Measurements from ENCODE around the gene TSPAN16.

DNA sequence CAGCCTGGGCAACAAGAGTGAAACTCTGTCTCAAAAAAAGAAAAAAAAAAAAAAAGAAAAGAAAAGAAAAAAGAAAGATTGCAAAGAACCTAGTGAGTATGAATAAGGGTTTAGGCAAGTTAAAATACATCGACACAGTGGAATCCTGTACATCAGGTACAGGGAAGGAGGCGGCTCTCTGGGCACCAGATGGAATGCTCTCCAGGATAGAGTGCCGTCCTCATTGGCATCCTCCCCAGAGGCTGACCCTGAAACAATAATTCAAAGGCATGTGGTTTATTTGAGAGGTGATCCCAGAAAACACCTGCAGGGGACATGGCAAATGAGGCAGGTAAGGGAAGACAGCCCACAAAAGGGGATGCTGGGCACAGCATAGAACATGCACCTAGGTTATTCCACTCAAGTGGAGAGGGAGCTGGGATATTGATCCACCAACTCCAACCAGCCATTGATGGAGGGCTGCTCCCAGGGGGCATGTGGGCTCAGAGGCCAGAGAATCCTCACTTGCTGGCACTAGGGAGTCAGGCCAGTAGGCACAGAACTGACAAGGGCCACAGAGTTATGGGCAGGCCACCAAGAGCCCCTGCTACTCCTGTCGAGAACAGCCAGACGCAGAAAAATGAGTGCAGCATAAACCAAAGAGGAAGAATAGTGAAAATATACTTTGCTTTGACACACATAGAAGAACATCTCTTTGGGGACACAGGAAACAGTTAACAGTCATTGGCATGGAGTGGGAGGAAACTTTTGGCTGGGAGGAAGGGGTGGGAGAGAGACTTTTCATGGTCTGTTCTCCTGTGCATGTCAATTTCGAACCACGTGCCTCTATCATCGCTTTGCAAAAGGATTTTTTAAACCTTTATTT lies 4.2 kb downstream of the TSPAN16 start:
- TF ChIP-seq, protein P1, sequence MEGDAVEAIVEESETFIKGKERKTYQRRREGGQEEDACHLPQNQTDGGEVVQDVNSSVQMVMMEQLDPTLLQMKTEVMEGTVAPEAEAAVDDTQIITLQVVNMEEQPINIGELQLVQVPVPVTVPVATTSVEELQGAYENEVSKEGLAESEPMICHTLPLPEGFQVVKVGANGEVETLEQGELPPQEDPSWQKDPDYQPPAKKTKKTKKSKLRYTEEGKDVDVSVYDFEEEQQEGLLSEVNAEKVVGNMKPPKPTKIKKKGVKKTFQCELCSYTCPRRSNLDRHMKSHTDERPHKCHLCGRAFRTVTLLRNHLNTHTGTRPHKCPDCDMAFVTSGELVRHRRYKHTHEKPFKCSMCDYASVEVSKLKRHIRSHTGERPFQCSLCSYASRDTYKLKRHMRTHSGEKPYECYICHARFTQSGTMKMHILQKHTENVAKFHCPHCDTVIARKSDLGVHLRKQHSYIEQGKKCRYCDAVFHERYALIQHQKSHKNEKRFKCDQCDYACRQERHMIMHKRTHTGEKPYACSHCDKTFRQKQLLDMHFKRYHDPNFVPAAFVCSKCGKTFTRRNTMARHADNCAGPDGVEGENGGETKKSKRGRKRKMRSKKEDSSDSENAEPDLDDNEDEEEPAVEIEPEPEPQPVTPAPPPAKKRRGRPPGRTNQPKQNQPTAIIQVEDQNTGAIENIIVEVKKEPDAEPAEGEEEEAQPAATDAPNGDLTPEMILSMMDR (IDR thresholded peaks at IDR 0.05), result no peak
- TF ChIP-seq POLR2A (IDR thresholded peaks at IDR 0.05), result no peak

Measured in esophagus squamous epithelium (tissue), 4 donors.